Left lung (tissue), 10 donors: ENCODE data around the gene ADIPOR2. TPM values are rescaled to one million over a fixed set of nuclear protein-coding genes. Genes with fewer than 3 reads are reported as not detected.
A peak's percentile ranks its signal among the peaks of the same experiment; 100 is the strongest.

ENCODE experiments used
- ATAC-seq: fragments of 200-7000 bp; cut with Tn5 transposase; one replicate; pipeline ENCODE4 v1.9.1; 2020; ENCODE audit warnings: moderate library complexity
- DNase-seq, 4 donors: peaks; one replicate each; pipeline ENCODE4 v3.0.0-alpha.2; 2013 to 2020
- H3K27ac ChIP-seq, 2 donors: fragments of 200-600 bp; sonication (generic) in 1 of 2; one replicate each; pipeline versions ENCODE4 v1.5.0 to v1.8.0; 2020 to 2021
- H3K27me3 ChIP-seq, 2 donors: fragments of 200-600 bp; sonication (generic) in 1 of 2; one replicate each; pipeline versions ENCODE4 v1.5.0 to v1.8.0; 2020 to 2021
- H3K36me3 ChIP-seq, 2 donors: fragments of 200-600 bp; sonication (generic) in 1 of 2; one replicate each; pipeline versions ENCODE4 v1.5.0 to v1.8.0; 2020 to 2021
- H3K4me1 ChIP-seq, 2 donors: fragments of 200-600 bp; one replicate each; pipeline ENCODE4 v1.8.0; 2021
- H3K4me3 ChIP-seq, 2 donors: fragments of 200-600 bp; sonication (generic) in 1 of 2; one replicate each; pipeline versions ENCODE4 v1.5.0 to v1.8.0; 2020 to 2021; ENCODE audit warnings: mild to moderate bottlenecking in 1 of 2
- H3K9me3 ChIP-seq, 2 donors: fragments of 200-600 bp; sonication (generic) in 1 of 2; one replicate each; pipeline versions ENCODE4 v1.5.0 to v1.8.0; 2020 to 2021
- CTCF ChIP-seq, 2 donors: fragments of 200-600 bp; sonication (generic) in 1 of 2; IDR thresholded peaks; one replicate each; pipeline versions ENCODE4 v1.5.0 to v1.8.0; 2021; ENCODE audit warnings: antibody characterized with exemption in 2 of 2
- intact Hi-C, 2 donors: fragments of 100-400 bp; cut with DNase I; formaldehyde crosslinking; loops; one replicate each; pipeline versions ENCODE4 v1.11.2 to v1.14.2; 2022
- polyA plus RNA-seq, 6 donors: library from polyadenylated mRNA; unstranded; fragments of 120-200 nt; gene quantifications; one replicate each; pipeline ENCODE4 v1.2.1, GENCODE V29; 2013; ENCODE audit not compliant: insufficient read length in 6 of 6
- total RNA-seq, 2 donors: library from RNA; stranded (reverse); fragmentation: NEBNext Ultra II Directional; extraction: Animal tissue kit (Norgen Biotek cat#: 25700); gene quantifications; one replicate each; pipeline ENCODE4 v1.2.1, GENCODE V29; 2021
- donor health status: DM: no; HTN: yes; CAD: no.
- donor health status: DM: no; HTN: no; CAD: no.

The ADIPOR2 gene
- total and polyA plus RNA-seq, 8 donors: 37.0 to 66.8 (median 41.7) TPM

GRCh38 chr12:1773937-1774655, 83.2 kb downstream of the ADIPOR2 start:
- Histone ChIP-seq H3K4me3 (no peak overlapping the region), H3K27ac (peak overlapping the region in 1 of 2 donors; percentile 13), H3K36me3 (peaks cover 0 to 32% of the 10 kb centered on the region in 2 donors), H3K27me3 (no peaks in the 10 kb centered on the region), H3K4me1 (peaks cover 0 to 32% of the 10 kb centered on the region in 2 donors), H3K9me3 (no peaks in the 10 kb centered on the region)
- DNase-seq: no peak
- no peak for ATAC-seq
- intact Hi-C loops: no loop called here
- TF ChIP-seq CTCF (IDR thresholded peaks at IDR 0.05): no peak

DNA sequence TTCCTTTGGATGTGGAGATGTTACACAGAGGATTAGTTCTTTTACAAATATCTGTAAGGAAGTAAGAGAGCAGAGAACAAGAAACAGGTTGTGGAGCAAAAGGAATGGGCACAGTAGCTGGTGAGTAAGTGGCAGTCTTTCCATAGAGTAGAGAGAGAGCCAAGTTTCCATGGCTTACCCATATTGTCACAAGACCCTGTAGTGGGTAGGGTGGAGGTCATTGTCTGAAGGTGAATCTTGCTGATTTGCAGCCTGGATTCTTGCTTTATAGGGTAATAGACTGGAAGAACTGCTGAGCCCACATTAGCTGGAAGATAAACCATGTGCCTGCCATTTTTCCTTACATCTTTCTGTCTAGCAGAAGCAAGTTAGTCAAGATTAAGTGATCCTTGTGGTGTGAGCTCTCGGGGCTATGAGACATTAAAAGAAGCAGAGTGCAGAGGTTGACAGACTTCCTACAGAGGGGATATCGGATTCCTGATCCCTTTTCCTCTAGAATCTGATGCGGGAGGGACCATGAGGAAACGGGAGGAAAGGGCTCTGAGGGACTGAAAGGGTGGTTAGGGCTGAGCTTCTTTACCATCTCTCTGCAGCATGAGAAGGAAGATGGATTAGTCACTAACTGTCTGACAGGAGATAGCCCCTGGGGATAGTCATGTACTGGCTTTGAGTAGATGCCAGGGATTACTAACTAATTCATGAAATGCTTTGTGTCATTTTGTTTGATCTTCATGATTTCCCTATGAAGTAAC, 85.5 kb downstream of the ADIPOR2 start:
- no peak for DNase-seq
- Histone ChIP-seq H3K9me3 (no peaks in the 10 kb centered on the region), H3K27ac (no peak overlapping the region), H3K27me3 (no peaks in the 10 kb centered on the region), H3K36me3 (peaks cover 0 to 36% of the 10 kb centered on the region in 2 donors), H3K4me3 (no peak overlapping the region), H3K4me1 (peaks cover 0 to 46% of the 10 kb centered on the region in 2 donors)
- no peak for ATAC-seq
- intact Hi-C loops: no loop called here
- TF ChIP-seq CTCF (IDR thresholded peaks at IDR 0.05): no peak

- no peaks in the 10 kb centered on the region for H3K27me3 ChIP-seq
- DNase-seq (no peak), ATAC-seq (no peak)
- H3K27ac ChIP-seq: no peak overlapping the region
- peaks cover 0 to 55% of the 10 kb centered on the region in 2 donors for H3K4me1 ChIP-seq
- TF ChIP-seq CTCF (IDR thresholded peaks at IDR 0.05): no peak
- no peaks in the 10 kb centered on the region for H3K9me3 ChIP-seq
- H3K4me3 ChIP-seq: no peak overlapping the region
- H3K36me3 ChIP-seq: peaks cover 0 to 37% of the 10 kb centered on the region in 2 donors
- intact Hi-C loops: no loop called here
Observed at GRCh38 chr12:1777798-1778197, 86.9 kb downstream of the ADIPOR2 start.

- no peak for DNase-seq
- H3K27me3 ChIP-seq: no peaks in the 10 kb centered on the region
- no peaks in the 10 kb centered on the region for H3K9me3 ChIP-seq
- no peak for ATAC-seq
- no peak for TF ChIP-seq CTCF (IDR thresholded peaks at IDR 0.05)
- intact Hi-C loops: no loop called here
- peaks cover 0 to 51% of the 10 kb centered on the region in 2 donors for H3K4me1 ChIP-seq
- peak overlapping the region in 1 of 2 donors; percentile 13 for H3K27ac ChIP-seq
- H3K36me3 ChIP-seq: peaks cover 0 to 37% of the 10 kb centered on the region in 2 donors
- no peak overlapping the region for H3K4me3 ChIP-seq
Observed at GRCh38 chr12:1778911-1779310, 88.0 kb downstream of the ADIPOR2 start.

- Histone ChIP-seq H3K27ac (peak overlapping the region in 1 of 2 donors; percentile 13), H3K36me3 (peaks cover 0 to 37% of the 10 kb centered on the region in 2 donors), H3K4me3 (no peak overlapping the region), H3K27me3 (no peaks in the 10 kb centered on the region), H3K4me1 (peaks cover 0 to 44% of the 10 kb centered on the region in 2 donors), H3K9me3 (no peaks in the 10 kb centered on the region)
- no peak for TF ChIP-seq CTCF (IDR thresholded peaks at IDR 0.05)
- intact Hi-C loops: no loop called here
- DNase-seq (peak in 1 of 4 donors; percentile 49), ATAC-seq (no peak)
Observed at GRCh38 chr12:1779783-1780182, 88.9 kb downstream of the ADIPOR2 start.
